Measurements from ENCODE around the gene TIAM1. TPM values are rescaled to one million over a fixed set of nuclear protein-coding genes. Genes with fewer than 3 reads are reported as not detected.

TIAM1 gene
- polyA plus RNA-seq, 2 of the 4 experiments (the other 2 are of a cell fraction): 0.23 to 0.40 TPM

DNA sequence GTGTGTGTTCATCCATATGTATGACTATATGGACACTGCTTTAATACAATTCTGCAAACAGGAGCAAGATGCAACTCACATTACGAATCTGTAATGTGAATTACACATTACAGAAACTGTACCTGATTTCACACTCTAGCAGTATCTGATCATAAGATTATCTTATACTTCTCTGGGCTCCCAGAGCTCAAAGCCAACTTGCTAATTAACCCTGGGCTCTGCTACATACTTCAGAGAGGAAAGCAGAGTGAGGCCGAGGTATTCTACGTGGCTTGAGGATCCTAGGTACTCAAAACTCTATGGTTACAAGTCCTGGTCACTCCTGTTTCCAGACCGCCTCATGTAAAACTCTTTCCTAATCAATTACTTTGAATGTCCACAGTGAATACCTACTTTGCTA is 156.6 kb downstream of the TIAM1 start:
- ATAC-seq: no peak
- Histone ChIP-seq H3K9me3 (no peaks in the 10 kb centered on the region), H3K4me3 (no peak overlapping the region), H3K4me2 (no peak overlapping the region), H3K27ac (no peak overlapping the region), H3K4me1 (no peaks in the 10 kb centered on the region)
- FAIRE-seq: no peak
- DNase-seq (ENCODE audit: low read depth in 1 of 2, low spot score in 1 of 2): no peak
- WGBS (ENCODE audit: missing lambda C conversion rate): 30% methylated on average over 4 of the region's 4 CpGs
- CTCF ChIA-PET: interaction anchor here (1.2 to 2.4 kb wide), 4 partner anchors 10 to 417 kb away, joined by 3 to 7 read pairs (median 3); no protein-coding TSS in a partner anchor
- no peak for TF ChIP-seq MAFK (IDR thresholded peaks at IDR 0.05; ENCODE audit: partially characterized antibody)
- no peak for TF ChIP-seq NR3C1 (IDR thresholded peaks at IDR 0.05)
- POLR2A ChIA-PET: no interaction called here

DNA sequence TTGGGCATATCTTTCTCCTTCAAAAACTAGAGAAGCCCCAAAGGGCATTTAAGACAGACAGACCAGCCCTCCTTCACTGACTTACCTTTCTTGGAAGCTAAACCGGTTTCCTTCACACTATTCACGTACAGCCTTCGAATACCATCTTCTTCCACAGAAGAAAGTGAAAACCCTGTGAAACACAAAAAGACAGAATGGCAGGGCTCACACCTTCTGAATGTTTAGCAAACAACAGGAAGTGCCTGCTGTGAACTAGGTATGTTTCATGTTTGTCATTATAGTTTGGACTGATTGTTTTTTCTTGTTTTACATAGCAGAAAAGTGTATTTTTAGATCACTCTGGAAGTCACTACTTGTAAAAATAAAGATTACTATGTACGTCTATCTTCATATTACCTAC is 157.1 kb downstream of the TIAM1 start:
- H3K27ac ChIP-seq: no peak overlapping the region
- DNase-seq (ENCODE audit: low read depth in 1 of 2, low spot score in 1 of 2) (no peak), FAIRE-seq (no peak), ATAC-seq (no peak)
- H3K4me1 ChIP-seq: no peaks in the 10 kb centered on the region
- TF ChIP-seq, protein P1, sequence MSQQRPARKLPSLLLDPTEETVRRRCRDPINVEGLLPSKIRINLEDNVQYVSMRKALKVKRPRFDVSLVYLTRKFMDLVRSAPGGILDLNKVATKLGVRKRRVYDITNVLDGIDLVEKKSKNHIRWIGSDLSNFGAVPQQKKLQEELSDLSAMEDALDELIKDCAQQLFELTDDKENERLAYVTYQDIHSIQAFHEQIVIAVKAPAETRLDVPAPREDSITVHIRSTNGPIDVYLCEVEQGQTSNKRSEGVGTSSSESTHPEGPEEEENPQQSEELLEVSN (IDR thresholded peaks at IDR 0.05; ENCODE audit: borderline replicate concordance, low read depth): no peak
- TF ChIP-seq EHF (CRISPR knock-in tag; IDR thresholded peaks at IDR 0.05) (no peak), CHD4 (IDR thresholded peaks at IDR 0.05; ENCODE audit: borderline replicate concordance) (no peak), RFX5 (IDR thresholded peaks at IDR 0.05) (no peak), ZSCAN20 (CRISPR knock-in tag; IDR thresholded peaks at IDR 0.05) (no peak), MYC (IDR thresholded peaks at IDR 0.05; ENCODE audit: borderline replicate concordance, low read length) (no peak), HOXB5 (CRISPR knock-in tag; IDR thresholded peaks at IDR 0.05) (no peak), ZNF302 (CRISPR knock-in tag; IDR thresholded peaks at IDR 0.05) (no peak), RCOR1 (IDR thresholded peaks at IDR 0.05; ENCODE audit: low read depth, low read length) (no peak), CHD2 (IDR thresholded peaks at IDR 0.05; ENCODE audit: low read length, partially characterized antibody) (no peak), BHLHE40 (IDR thresholded peaks at IDR 0.05; ENCODE audit: low read depth, low read length) (no peak), EP300 (IDR thresholded peaks at IDR 0.05) (no peak), HDAC2 (IDR thresholded peaks at IDR 0.05) (no peak), SREBF2 (IDR thresholded peaks at IDR 0.05) (no peak)
- TF ChIP-seq, protein P2, sequence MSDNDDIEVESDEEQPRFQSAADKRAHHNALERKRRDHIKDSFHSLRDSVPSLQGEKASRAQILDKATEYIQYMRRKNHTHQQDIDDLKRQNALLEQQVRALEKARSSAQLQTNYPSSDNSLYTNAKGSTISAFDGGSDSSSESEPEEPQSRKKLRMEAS (IDR thresholded peaks at IDR 0.05): no peak
- TF ChIP-seq, protein P3, sequence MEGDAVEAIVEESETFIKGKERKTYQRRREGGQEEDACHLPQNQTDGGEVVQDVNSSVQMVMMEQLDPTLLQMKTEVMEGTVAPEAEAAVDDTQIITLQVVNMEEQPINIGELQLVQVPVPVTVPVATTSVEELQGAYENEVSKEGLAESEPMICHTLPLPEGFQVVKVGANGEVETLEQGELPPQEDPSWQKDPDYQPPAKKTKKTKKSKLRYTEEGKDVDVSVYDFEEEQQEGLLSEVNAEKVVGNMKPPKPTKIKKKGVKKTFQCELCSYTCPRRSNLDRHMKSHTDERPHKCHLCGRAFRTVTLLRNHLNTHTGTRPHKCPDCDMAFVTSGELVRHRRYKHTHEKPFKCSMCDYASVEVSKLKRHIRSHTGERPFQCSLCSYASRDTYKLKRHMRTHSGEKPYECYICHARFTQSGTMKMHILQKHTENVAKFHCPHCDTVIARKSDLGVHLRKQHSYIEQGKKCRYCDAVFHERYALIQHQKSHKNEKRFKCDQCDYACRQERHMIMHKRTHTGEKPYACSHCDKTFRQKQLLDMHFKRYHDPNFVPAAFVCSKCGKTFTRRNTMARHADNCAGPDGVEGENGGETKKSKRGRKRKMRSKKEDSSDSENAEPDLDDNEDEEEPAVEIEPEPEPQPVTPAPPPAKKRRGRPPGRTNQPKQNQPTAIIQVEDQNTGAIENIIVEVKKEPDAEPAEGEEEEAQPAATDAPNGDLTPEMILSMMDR (IDR thresholded peaks at IDR 0.05): no peak
- TF ChIP-seq, protein P4, sequence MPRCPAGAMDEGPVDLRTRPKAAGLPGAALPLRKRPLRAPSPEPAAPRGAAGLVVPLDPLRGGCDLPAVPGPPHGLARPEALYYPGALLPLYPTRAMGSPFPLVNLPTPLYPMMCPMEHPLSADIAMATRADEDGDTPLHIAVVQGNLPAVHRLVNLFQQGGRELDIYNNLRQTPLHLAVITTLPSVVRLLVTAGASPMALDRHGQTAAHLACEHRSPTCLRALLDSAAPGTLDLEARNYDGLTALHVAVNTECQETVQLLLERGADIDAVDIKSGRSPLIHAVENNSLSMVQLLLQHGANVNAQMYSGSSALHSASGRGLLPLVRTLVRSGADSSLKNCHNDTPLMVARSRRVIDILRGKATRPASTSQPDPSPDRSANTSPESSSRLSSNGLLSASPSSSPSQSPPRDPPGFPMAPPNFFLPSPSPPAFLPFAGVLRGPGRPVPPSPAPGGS (IDR thresholded peaks at IDR 0.05): no peak
- ChIA-PET CTCF (interaction anchor here (1.2 to 1.5 kb wide), 2 partner anchors 10 to 89 kb away, joined by 3 read pairs; no protein-coding TSS in a partner anchor), POLR2A (no interaction called here)
- no peak overlapping the region for H3K4me3 ChIP-seq
- WGBS (ENCODE audit: missing lambda C conversion rate): 34% methylated on average over 4 of the region's 4 CpGs
- no peaks in the 10 kb centered on the region for H3K9me3 ChIP-seq
- no peak overlapping the region for H3K4me2 ChIP-seq

DNA sequence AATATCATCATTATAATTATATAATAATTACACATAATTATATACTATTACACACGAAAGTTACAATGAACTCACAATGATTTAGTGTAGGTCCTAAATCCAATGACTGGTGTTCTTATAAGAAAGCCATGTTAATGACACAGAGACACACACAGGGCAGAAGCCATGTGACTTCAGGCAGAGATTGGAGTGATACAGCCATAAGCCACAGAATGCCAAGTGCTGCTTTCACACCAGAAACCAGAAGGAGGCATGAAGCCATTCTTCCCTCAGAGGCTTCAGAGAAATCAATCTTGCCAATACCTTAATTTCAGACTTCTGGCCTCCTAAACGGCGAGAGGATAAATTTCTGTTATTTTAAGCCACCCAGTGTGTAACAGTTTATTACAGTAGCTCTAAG is 158.4 kb downstream of the TIAM1 start:
- H3K27ac ChIP-seq: no peak overlapping the region
- H3K9me3 ChIP-seq: no peaks in the 10 kb centered on the region
- no peak for DNase-seq (ENCODE audit: low read depth in 1 of 2, low spot score in 1 of 2)
- no peak overlapping the region for H3K4me2 ChIP-seq
- H3K4me1 ChIP-seq: no peaks in the 10 kb centered on the region
- no peak for FAIRE-seq
- WGBS (ENCODE audit: missing lambda C conversion rate): 14% methylated on average over 3 of the region's 3 CpGs
- ATAC-seq: no peak
- CTCF ChIA-PET: no interaction called here
- TF ChIP-seq KDM5A (IDR thresholded peaks at IDR 0.05) (no peak), ZSCAN20 (CRISPR knock-in tag; IDR thresholded peaks at IDR 0.05) (no peak), ZNF302 (CRISPR knock-in tag; IDR thresholded peaks at IDR 0.05) (no peak), RFX5 (IDR thresholded peaks at IDR 0.05) (no peak), EHMT2 (IDR thresholded peaks at IDR 0.05; ENCODE audit: low read depth) (no peak), NPAS2 (CRISPR knock-in tag; IDR thresholded peaks at IDR 0.05; ENCODE audit: borderline replicate concordance) (no peak), KDM1A (IDR thresholded peaks at IDR 0.05; ENCODE audit: low read depth) (no peak), CEBPB (IDR thresholded peaks at IDR 0.05) (no peak), POLR2AphosphoS2 (conservative IDR thresholded peaks at IDR 0.05; ENCODE audit: low read length) (no peak)
- TF ChIP-seq, protein P5, sequence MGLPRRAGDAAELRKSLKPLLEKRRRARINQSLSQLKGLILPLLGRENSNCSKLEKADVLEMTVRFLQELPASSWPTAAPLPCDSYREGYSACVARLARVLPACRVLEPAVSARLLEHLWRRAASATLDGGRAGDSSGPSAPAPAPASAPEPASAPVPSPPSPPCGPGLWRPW (IDR thresholded peaks at IDR 0.05): no peak
- TF ChIP-seq, protein P3 (IDR thresholded peaks at IDR 0.05): no peak
- POLR2A ChIA-PET: no interaction called here
- H3K4me3 ChIP-seq: no peak overlapping the region
